Brain microvascular endothelial cell (primary cell): ENCODE measurements around the gene IFT172.
A peak's percentile ranks its signal among the peaks of the same experiment; 100 is the strongest.
"Not testable (repeated sequence)": the region's sequence is repeated elsewhere in the genome, so short reads cannot be mapped to it uniquely, and the experiment has no call there.

Experiments used
- DNase-seq: peaks from one replicate; pipeline ENCODE4 v3.0.0-alpha.2; 2020
- H3K27ac ChIP-seq: fragments of 250-450 bp; sonication (Bioruptor Pico); 2 replicates; pipeline ENCODE4 v1.5.1; 2020; ENCODE audit warnings: mild to moderate bottlenecking, moderate library complexity
- H3K27me3 ChIP-seq: fragments of 250-450 bp; sonication (Bioruptor Pico); replicated peaks from 2 replicates; pipeline ENCODE4 v1.5.1; 2020; ENCODE audit warnings: mild to moderate bottlenecking
- H3K36me3 ChIP-seq: fragments of 250-450 bp; sonication (Bioruptor Pico); replicated peaks from 2 replicates; pipeline ENCODE4 v1.5.1; 2020; ENCODE audit warnings: mild to moderate bottlenecking
- H3K4me3 ChIP-seq: 2 replicates; pipeline ENCODE4 v1.5.1; 2011; ENCODE audit warnings: low read depth, mild to moderate bottlenecking, control low read depth, low read length, moderate library complexity
- CTCF ChIP-seq: IDR thresholded peaks from 2 replicates; pipeline ENCODE4 v1.5.1; 2011; ENCODE audit warnings: low read depth, mild to moderate bottlenecking, moderate library complexity, low read length, control low read depth, inconsistent platforms; ENCODE audit errors: missing control alignments
- in situ Hi-C: cut with HindIII; loops from 2 replicates; pipeline ENCODE4 v1.10.0; 2017; ENCODE audit warnings: low sequenced_read_pairs, low pct_ligation_motif_present

Gene IFT172

DNA sequence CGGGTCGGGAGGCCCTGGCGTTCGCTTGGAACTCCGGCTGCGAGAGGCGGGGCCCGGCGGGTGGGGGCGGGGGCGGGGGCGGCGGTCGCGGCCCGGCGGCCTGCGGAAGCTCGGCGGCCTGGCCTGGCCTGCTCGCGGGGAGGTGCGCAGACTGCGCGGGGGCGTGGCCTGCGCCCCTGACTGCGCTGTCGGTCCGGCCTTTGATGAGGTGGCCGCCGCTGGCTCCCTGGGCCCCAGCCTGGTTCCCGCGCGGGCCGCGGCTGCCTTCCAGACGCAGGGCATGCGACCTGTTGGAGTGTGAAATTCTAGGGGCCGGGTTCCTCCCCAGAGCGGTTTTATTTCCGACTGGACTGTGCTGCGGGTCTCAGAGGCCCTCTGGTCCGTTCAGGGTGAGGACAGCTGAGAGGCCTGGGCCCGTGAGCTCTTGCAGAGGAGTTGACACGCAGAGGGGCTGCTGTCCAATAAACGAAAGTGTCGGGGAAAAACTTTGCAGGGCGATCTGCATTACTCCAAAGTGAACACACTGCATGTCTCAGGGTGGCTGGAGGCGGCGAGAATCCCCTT, 60.5 kb downstream of the IFT172 start:
- H3K4me3 ChIP-seq: peak overlapping the region; percentile 85
- H3K27me3 ChIP-seq: no peaks in the 10 kb centered on the region
- in situ Hi-C loops: no loop called here
- DNase-seq: peak; percentile 67
- no peak for TF ChIP-seq CTCF
- H3K27ac ChIP-seq: peak overlapping the region; percentile 77
- H3K36me3 ChIP-seq: peaks cover 10% of the 10 kb centered on the region

GRCh38 chr2:27428213-27428977, 61.1 kb downstream of the IFT172 start, which contains the start of gene NRBP1:
Gene NRBP1 (plus strand): TSS chr2:27428631. CDS start chr2:27433274, 4,643 bp downstream.
- Histone ChIP-seq H3K36me3 (peaks cover 4% of the 10 kb centered on the region), H3K4me3 (peak within 1 kb of the TSS; percentile 85), H3K27ac (peak within 1 kb of the TSS; percentile 77), H3K27me3 (no peaks in the 10 kb centered on the region)
- in situ Hi-C loops: no loop called here
- peak; percentile 13 for TF ChIP-seq CTCF
- peak; percentile 76 for DNase-seq

DNA sequence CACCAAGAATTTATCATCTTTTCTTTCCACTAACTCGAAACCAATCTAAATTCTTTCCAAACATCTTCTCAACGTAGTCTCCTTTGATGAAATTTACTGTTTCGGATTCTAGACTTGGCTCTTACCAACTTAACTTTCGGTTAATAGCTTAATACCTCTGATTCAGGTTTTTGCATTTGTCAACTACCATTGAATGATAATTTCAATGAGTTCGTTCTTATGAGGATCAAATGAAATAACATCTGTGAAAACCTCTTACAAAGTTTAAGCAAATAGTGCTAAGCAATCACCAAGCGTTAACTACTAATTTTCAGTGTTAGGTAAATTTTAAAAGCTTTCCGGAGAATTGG, 61.7 kb downstream of the IFT172 start:
- H3K4me3 ChIP-seq: peak overlapping the region; percentile 85
- in situ Hi-C loops: no loop called here
- H3K27ac ChIP-seq: peak overlapping the region; percentile 77
- H3K36me3 ChIP-seq: no peaks in the 10 kb centered on the region
- no peak for DNase-seq
- no peak for TF ChIP-seq CTCF
- H3K27me3 ChIP-seq: no peaks in the 10 kb centered on the region

DNA sequence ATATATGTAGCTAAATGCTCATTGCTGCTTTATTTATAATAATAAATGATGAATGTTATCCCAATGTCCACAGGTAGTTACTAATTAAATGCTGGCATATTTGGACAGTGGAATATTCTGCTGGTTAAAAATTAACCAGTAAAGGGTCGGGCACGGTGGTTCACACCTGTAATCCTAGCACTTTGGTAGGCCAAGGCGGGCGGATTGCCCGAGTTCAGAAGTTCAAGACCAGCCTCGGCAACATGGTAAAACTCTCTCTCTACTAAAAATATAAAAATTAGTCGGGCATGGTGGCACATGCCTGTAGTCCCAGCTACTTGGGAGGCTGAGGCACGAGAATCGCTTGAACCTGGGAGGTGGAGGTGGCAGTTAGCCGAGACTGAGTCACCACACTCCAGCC, 64.5 kb downstream of the IFT172 start:
- H3K27ac ChIP-seq, H3K36me3 ChIP-seq, DNase-seq, H3K4me3 ChIP-seq, in situ Hi-C loops, H3K27me3 ChIP-seq: not testable (repeated sequence)

DNA sequence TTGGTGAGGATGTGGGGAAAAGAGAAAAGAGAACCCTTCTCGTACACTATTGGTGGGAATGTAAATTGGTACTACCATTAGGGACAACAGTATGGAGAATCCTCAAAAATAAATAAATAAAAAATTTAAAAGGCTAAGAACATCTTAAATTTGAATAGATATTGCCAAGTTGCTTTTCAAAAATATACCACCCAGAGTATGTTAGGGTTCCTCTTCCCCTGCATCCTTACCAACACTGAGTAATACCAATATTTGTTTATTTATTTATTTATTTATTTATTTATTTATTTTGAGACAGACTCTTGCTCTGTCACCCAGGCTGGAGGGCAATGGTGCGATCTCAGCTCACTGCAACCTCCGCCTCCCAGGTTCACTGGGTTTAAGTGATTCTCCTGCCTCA, 66.6 kb downstream of the IFT172 start:
- H3K36me3 ChIP-seq: no peaks in the 10 kb centered on the region
- no peak overlapping the region for H3K4me3 ChIP-seq
- in situ Hi-C loops: no loop called here
- H3K27ac ChIP-seq: no peak overlapping the region
- no peak for DNase-seq
- no peaks in the 10 kb centered on the region for H3K27me3 ChIP-seq
- TF ChIP-seq CTCF: no peak

GRCh38 chr2:27421660-27422250, 67.8 kb downstream of the IFT172 start:
- TF ChIP-seq CTCF: no peak
- Histone ChIP-seq H3K4me3 (no peak overlapping the region), H3K36me3 (no peaks in the 10 kb centered on the region), H3K27me3 (no peaks in the 10 kb centered on the region), H3K27ac (no peak overlapping the region)
- no peak for DNase-seq
- in situ Hi-C loops: no loop called here
